ENCODE results near the gene TSG101. TPM values are rescaled to one million over a fixed set of nuclear protein-coding genes. Genes with fewer than 3 reads are reported as not detected.

The TSG101 gene
- total RNA-seq, 3 donors from 2014 or later (not counting 1 experiment from before 2014, with no cell fraction given): 22.7 to 35.2 (median 23.0) TPM

DNA sequence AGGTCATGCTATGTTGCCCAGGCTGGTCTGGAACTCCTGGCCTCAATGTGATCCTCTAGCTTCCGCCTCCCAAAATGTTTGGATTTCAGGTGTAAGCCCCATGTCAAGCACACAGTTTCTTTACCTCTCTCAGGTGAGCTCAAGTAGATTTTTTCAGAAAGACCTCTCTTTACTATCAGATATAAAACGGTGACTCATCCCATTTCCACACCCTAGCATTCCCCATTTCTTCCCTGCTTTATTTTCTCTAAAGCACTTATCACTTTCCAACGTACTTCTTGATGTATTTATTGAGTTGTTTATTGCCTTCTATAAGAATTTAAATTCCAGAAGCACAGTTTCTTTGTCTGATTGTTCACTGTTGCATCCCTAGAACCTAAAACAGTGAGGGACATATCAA is 3.7 kb downstream of the TSG101 start:
- H3K27ac ChIP-seq (ENCODE audit: low read length): no peak overlapping the region
- Mint-ChIP-seq H3K9me3 (no peaks in the 10 kb centered on the region), H3K27ac (peak overlapping the region; percentile 44 to 47), H3K27me3 (ENCODE audit: low read depth in 2 of 2) (no peaks in the 10 kb centered on the region), H3K36me3 (no peaks in the 10 kb centered on the region), H3K4me3 (no peak overlapping the region), H3K4me1 (peaks cover 54% of the 10 kb centered on the region in 2 donors)
- H3K4me1 ChIP-seq (ENCODE audit: control insufficient read depth, insufficient read depth, low read length): peaks cover 16% of the 10 kb centered on the region
- H3K9me3 ChIP-seq (ENCODE audit: control insufficient read depth, insufficient read depth, low read length): no peaks in the 10 kb centered on the region
- peaks cover 6% of the 10 kb centered on the region for H3K36me3 ChIP-seq (ENCODE audit: control insufficient read depth, insufficient read depth, low read length)
- 98% methylated on average over 2 of the region's 3 CpGs for WGBS (ENCODE audit: insufficient coverage)
- DNase-seq (no peak), ATAC-seq (no peak)
- intact Hi-C loops (cut with micrococcal nuclease): no loop called here
- H3K4me3 ChIP-seq (ENCODE audit: low read length): no peak overlapping the region
- no peaks in the 10 kb centered on the region for H3K27me3 ChIP-seq (ENCODE audit: control insufficient read depth, insufficient read depth, low read length)
- TF ChIP-seq, protein P1, sequence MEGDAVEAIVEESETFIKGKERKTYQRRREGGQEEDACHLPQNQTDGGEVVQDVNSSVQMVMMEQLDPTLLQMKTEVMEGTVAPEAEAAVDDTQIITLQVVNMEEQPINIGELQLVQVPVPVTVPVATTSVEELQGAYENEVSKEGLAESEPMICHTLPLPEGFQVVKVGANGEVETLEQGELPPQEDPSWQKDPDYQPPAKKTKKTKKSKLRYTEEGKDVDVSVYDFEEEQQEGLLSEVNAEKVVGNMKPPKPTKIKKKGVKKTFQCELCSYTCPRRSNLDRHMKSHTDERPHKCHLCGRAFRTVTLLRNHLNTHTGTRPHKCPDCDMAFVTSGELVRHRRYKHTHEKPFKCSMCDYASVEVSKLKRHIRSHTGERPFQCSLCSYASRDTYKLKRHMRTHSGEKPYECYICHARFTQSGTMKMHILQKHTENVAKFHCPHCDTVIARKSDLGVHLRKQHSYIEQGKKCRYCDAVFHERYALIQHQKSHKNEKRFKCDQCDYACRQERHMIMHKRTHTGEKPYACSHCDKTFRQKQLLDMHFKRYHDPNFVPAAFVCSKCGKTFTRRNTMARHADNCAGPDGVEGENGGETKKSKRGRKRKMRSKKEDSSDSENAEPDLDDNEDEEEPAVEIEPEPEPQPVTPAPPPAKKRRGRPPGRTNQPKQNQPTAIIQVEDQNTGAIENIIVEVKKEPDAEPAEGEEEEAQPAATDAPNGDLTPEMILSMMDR (IDR thresholded peaks at IDR 0.05): no peak

- Mint-ChIP-seq H3K27ac (peak overlapping the region; percentile 44 to 47), H3K36me3 (no peaks in the 10 kb centered on the region), H3K27me3 (ENCODE audit: low read depth in 2 of 2) (no peaks in the 10 kb centered on the region), H3K4me3 (no peak overlapping the region), H3K4me1 (peaks cover 47% of the 10 kb centered on the region in 2 donors), H3K9me3 (no peaks in the 10 kb centered on the region)
- ATAC-seq: no peak
- WGBS (ENCODE audit: insufficient coverage): 89% methylated on average over 4 of the region's 4 CpGs
- Histone ChIP-seq H3K9me3 (ENCODE audit: control insufficient read depth, insufficient read depth, low read length) (no peaks in the 10 kb centered on the region), H3K4me3 (ENCODE audit: low read length) (no peak overlapping the region), H3K36me3 (ENCODE audit: control insufficient read depth, insufficient read depth, low read length) (peaks cover 13% of the 10 kb centered on the region), H3K4me1 (ENCODE audit: control insufficient read depth, insufficient read depth, low read length) (peaks cover 9% of the 10 kb centered on the region), H3K27me3 (ENCODE audit: control insufficient read depth, insufficient read depth, low read length) (no peaks in the 10 kb centered on the region), H3K27ac (ENCODE audit: low read length) (no peak overlapping the region)
- TF ChIP-seq, protein P1 (IDR thresholded peaks at IDR 0.05): peak; percentile 7
- intact Hi-C loops (cut with micrococcal nuclease): no loop called here
- DNase-seq: peak in 1 of 2 donors; percentile 29
These were observed 4.4 kb downstream of the TSG101 start for GRCh38 chr11:18522388-18522787.

GRCh38 chr11:18521122-18521521 is 5.6 kb downstream of the TSG101 start:
- WGBS (ENCODE audit: insufficient coverage): 97% methylated on average over 3 of the region's 3 CpGs
- Histone ChIP-seq H3K27ac (ENCODE audit: low read length) (no peak overlapping the region), H3K36me3 (ENCODE audit: control insufficient read depth, insufficient read depth, low read length) (peaks cover 14% of the 10 kb centered on the region), H3K4me3 (ENCODE audit: low read length) (no peak overlapping the region), H3K27me3 (ENCODE audit: control insufficient read depth, insufficient read depth, low read length) (no peaks in the 10 kb centered on the region), H3K4me1 (ENCODE audit: control insufficient read depth, insufficient read depth, low read length) (peaks cover 8% of the 10 kb centered on the region), H3K9me3 (ENCODE audit: control insufficient read depth, insufficient read depth, low read length) (no peaks in the 10 kb centered on the region)
- Mint-ChIP-seq H3K4me3 (no peak overlapping the region), H3K27ac (peak overlapping the region in 1 of 2 donors; percentile 75), H3K36me3 (no peaks in the 10 kb centered on the region), H3K27me3 (ENCODE audit: low read depth in 2 of 2) (no peaks in the 10 kb centered on the region), H3K4me1 (peaks cover 34% of the 10 kb centered on the region in 2 donors), H3K9me3 (no peaks in the 10 kb centered on the region)
- intact Hi-C loops (cut with micrococcal nuclease): no loop called here
- TF ChIP-seq, protein P1 (IDR thresholded peaks at IDR 0.05): no peak
- ATAC-seq (no peak), DNase-seq (no peak)

- peak overlapping the region in 1 of 2 donors; percentile 1 for H3K27ac Mint-ChIP-seq
- DNase-seq (no peak), ATAC-seq (no peak)
- H3K4me1 Mint-ChIP-seq: peaks cover 0 to 3% of the 10 kb centered on the region in 2 donors
- H3K4me3 Mint-ChIP-seq: no peak overlapping the region
- Histone ChIP-seq H3K9me3 (ENCODE audit: control insufficient read depth, insufficient read depth, low read length) (no peaks in the 10 kb centered on the region), H3K27ac (ENCODE audit: low read length) (no peak overlapping the region), H3K4me1 (ENCODE audit: control insufficient read depth, insufficient read depth, low read length) (no peaks in the 10 kb centered on the region), H3K36me3 (ENCODE audit: control insufficient read depth, insufficient read depth, low read length) (peaks cover 77% of the 10 kb centered on the region), H3K4me3 (ENCODE audit: low read length) (no peak overlapping the region), H3K27me3 (ENCODE audit: control insufficient read depth, insufficient read depth, low read length) (no peaks in the 10 kb centered on the region)
- H3K9me3 Mint-ChIP-seq: no peaks in the 10 kb centered on the region
- H3K36me3 Mint-ChIP-seq: peaks cover 14% of the 10 kb centered on the region
- no peaks in the 10 kb centered on the region for H3K27me3 Mint-ChIP-seq (ENCODE audit: low read depth in 2 of 2)
- TF ChIP-seq, protein P1 (IDR thresholded peaks at IDR 0.05): no peak
- intact Hi-C loops (cut with micrococcal nuclease): loop anchor here (10.0 kb wide), 1 partner anchor 258 kb away; the partner anchor contains the start of gene SAA2
These were observed 24.4 kb downstream of the TSG101 start for GRCh38 chr11:18502352-18502751.

Measured in natural killer cell (primary cell).